Ishikawa (cell line): ENCODE results near the gene RPTOR.

Experiments
- CEBPB ChIP-seq: IDR thresholded peaks from 2 replicates; pipeline ENCODE4 v1.6.1; 2012
- CREB1 ChIP-seq: IDR thresholded peaks from 2 replicates; pipeline ENCODE4 v1.6.1; 2012; ENCODE audit warnings: low read depth
- EGR1 ChIP-seq: IDR thresholded peaks from 2 replicates; pipeline ENCODE4 v1.6.1; 2012
- EP300 ChIP-seq: IDR thresholded peaks from 2 replicates; pipeline ENCODE4 v1.6.1; 2012; ENCODE audit warnings: borderline replicate concordance
- FOXM1 ChIP-seq: IDR thresholded peaks from 2 replicates; pipeline ENCODE4 v1.6.1; 2012; ENCODE audit warnings: low read depth, borderline replicate concordance
- NFIC ChIP-seq: IDR thresholded peaks from 2 replicates; pipeline ENCODE4 v1.6.1; 2012
- RAD21 ChIP-seq: IDR thresholded peaks from 2 replicates; pipeline ENCODE4 v1.6.1; 2012; ENCODE audit warnings: low read depth
- TAF1 ChIP-seq: IDR thresholded peaks from 2 replicates; pipeline ENCODE4 v1.6.1; 2012; ENCODE audit warnings: low read depth, mild to moderate bottlenecking
- TCF12 ChIP-seq: IDR thresholded peaks from 2 replicates; pipeline ENCODE4 v1.6.1; 2012; ENCODE audit warnings: low read depth
- TEAD4 ChIP-seq: IDR thresholded peaks from 2 replicates; pipeline ENCODE4 v1.6.1; 2012
- YY1 ChIP-seq: IDR thresholded peaks from 2 replicates; pipeline ENCODE4 v1.6.1; 2012; ENCODE audit warnings: low read depth
- ZBTB7A ChIP-seq: IDR thresholded peaks from 2 replicates; pipeline ENCODE4 v1.6.1; 2012; ENCODE audit warnings: low read depth
- TF ChIP-seq, protein P1 (sequence below): IDR thresholded peaks from 2 replicates; pipeline ENCODE4 v1.6.1; 2012
- TF ChIP-seq, protein P2 (sequence below): IDR thresholded peaks from 2 replicates; pipeline ENCODE4 v1.6.1; 2012
- TF ChIP-seq, protein P3 (sequence below): IDR thresholded peaks from 2 replicates; pipeline ENCODE4 v1.6.1; 2012; ENCODE audit warnings: low read depth, mild to moderate bottlenecking

RPTOR gene

DNA sequence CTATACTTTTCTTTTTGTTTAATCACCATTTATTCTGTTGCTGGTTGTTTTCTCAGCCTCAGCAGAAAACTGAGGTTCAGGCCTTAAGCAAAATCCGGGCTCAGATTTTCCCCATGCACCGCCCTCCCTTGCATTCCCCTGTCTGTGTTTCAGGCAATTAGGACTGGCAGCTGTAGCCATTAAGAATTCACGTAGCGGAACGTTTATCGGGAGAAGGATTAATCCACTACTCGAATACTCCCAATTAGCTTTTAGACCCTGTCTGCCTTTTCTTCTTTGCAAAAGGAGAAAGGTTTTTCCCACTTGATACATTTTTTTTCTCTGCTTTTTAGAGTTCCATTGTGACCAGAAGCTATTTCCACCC lies 173.1 kb downstream of the RPTOR start:
- no peak for TF ChIP-seq RAD21
- no peak for TF ChIP-seq ZBTB7A
- no peak for TF ChIP-seq TEAD4
- TF ChIP-seq TCF12, result no peak
- TF ChIP-seq EP300, result no peak
- TF ChIP-seq YY1, result no peak
- no peak for TF ChIP-seq NFIC
- TF ChIP-seq, protein P1, sequence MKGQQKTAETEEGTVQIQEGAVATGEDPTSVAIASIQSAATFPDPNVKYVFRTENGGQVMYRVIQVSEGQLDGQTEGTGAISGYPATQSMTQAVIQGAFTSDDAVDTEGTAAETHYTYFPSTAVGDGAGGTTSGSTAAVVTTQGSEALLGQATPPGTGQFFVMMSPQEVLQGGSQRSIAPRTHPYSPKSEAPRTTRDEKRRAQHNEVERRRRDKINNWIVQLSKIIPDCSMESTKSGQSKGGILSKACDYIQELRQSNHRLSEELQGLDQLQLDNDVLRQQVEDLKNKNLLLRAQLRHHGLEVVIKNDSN, result no peak

DNA sequence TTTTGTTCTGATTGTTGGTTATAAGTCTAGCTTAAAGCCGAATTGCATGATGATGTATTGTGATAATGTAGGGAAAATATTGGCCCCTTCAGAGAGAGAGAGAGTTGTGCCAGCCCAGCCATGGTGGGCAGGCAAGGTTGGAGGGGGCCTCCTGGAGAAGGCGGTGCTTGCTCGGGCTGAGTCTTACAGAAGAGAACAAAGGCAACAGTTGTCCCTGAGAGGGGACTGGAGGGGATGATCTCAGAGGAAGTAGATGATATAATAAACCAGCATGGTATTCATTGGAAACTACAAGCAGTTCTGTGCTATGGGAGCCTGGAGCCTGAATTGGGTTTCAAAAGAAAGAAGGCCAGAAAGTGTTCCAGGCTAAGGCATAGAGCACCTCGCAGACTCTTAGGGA lies 173.8 kb downstream of the RPTOR start:
- TF ChIP-seq CREB1 (no peak), TAF1 (no peak), TEAD4 (no peak), CEBPB (no peak), TCF12 (no peak), RAD21 (no peak), YY1 (no peak), EP300 (no peak)
- TF ChIP-seq, protein P2, sequence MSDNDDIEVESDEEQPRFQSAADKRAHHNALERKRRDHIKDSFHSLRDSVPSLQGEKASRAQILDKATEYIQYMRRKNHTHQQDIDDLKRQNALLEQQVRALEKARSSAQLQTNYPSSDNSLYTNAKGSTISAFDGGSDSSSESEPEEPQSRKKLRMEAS, result no peak
- TF ChIP-seq, protein P1, result no peak
- TF ChIP-seq, protein P3, sequence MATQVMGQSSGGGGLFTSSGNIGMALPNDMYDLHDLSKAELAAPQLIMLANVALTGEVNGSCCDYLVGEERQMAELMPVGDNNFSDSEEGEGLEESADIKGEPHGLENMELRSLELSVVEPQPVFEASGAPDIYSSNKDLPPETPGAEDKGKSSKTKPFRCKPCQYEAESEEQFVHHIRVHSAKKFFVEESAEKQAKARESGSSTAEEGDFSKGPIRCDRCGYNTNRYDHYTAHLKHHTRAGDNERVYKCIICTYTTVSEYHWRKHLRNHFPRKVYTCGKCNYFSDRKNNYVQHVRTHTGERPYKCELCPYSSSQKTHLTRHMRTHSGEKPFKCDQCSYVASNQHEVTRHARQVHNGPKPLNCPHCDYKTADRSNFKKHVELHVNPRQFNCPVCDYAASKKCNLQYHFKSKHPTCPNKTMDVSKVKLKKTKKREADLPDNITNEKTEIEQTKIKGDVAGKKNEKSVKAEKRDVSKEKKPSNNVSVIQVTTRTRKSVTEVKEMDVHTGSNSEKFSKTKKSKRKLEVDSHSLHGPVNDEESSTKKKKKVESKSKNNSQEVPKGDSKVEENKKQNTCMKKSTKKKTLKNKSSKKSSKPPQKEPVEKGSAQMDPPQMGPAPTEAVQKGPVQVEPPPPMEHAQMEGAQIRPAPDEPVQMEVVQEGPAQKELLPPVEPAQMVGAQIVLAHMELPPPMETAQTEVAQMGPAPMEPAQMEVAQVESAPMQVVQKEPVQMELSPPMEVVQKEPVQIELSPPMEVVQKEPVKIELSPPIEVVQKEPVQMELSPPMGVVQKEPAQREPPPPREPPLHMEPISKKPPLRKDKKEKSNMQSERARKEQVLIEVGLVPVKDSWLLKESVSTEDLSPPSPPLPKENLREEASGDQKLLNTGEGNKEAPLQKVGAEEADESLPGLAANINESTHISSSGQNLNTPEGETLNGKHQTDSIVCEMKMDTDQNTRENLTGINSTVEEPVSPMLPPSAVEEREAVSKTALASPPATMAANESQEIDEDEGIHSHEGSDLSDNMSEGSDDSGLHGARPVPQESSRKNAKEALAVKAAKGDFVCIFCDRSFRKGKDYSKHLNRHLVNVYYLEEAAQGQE, result no peak

GRCh38 chr17:80719449-80719848 lies 174.8 kb downstream of the RPTOR start:
- TF ChIP-seq CEBPB (no peak), YY1 (no peak), TEAD4 (no peak), EP300 (no peak)
- TF ChIP-seq, protein P3, result no peak

GRCh38 chr17:80720610-80721577 lies 176.3 kb downstream of the RPTOR start:
- TF ChIP-seq CREB1, result no peak
- no peak for TF ChIP-seq TEAD4
- no peak for TF ChIP-seq RAD21
- TF ChIP-seq EP300, result no peak
- TF ChIP-seq NFIC, result no peak
- TF ChIP-seq TAF1, result no peak
- no peak for TF ChIP-seq YY1
- TF ChIP-seq, protein P3, result no peak
- TF ChIP-seq ZBTB7A, result no peak
- TF ChIP-seq, protein P2, result no peak
- TF ChIP-seq EGR1, result no peak
- TF ChIP-seq, protein P1, result no peak
- TF ChIP-seq TCF12, result no peak
- TF ChIP-seq CEBPB, result no peak
- no peak for TF ChIP-seq FOXM1
